Erythroblast (primary cell): ENCODE data around the gene FYB2.

Experiments used
- GATA1 ChIP-seq: IDR thresholded peaks from 2 replicates; pipeline ENCODE4 v1.6.1; 2011; ENCODE audit warnings: low read depth, mild to moderate bottlenecking, control low read depth, low read length, moderate library complexity
- POLR2A ChIP-seq: IDR thresholded peaks from 2 replicates; pipeline ENCODE4 v1.6.1; 2011; ENCODE audit warnings: mild to moderate bottlenecking, low read length

DNA sequence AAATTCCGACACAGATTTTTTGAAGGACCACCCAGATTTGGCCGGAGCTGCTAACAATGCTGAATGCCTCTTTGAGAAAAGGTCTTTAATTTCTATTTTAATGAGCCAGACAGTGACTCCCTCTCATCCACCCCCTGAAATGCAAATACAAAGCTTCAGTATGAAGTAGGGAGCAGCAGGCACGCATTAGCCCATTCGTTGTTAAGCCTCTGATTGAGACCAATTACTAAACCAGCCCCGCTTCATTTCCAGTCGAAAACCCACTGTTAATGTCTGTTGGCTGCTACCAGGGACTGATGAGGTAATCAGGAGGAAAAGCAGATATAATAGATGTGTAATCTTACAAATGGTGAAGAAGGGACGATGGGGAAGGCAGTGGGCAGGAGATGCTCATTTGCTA is 30.5 kb upstream of the FYB2 start:
- TF ChIP-seq POLR2A: no peak
- no peak for TF ChIP-seq GATA1
